CD4-positive, alpha-beta T cell treated with Interleukin-17A for 1 hour (primary cell): ENCODE results near the gene CSE1L.
"Not testable (repeated sequence)": the region's sequence is repeated elsewhere in the genome, so short reads cannot be mapped to it uniquely, and the experiment has no call there.

ENCODE experiments used
- DNase-seq: peaks from one replicate; pipeline ENCODE4 v3.0.0-alpha.2; 2020

The CSE1L gene

DNA sequence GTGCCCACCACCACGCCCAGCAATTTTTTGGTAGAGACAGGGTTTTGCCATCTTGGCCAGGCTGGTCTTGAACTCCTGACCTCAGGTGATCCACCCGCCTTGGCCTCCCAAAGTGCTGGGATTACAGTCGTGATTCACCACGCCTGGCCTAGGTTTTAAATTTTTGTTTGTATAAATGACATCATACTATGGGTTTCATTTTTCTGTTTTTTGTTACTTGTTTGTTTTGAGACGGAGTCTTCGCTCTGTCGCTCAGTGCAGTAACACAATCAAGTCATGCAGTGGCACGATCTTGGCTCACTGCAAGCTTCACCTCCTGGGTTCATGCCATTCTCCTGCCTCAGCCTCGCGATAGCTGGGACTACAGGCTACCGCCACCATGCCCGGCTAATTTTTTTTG, 36.2 kb downstream of the CSE1L start:
- not testable (repeated sequence) for DNase-seq

GRCh38 chr20:49091104-49091503, 45.0 kb downstream of the CSE1L start:
- DNase-seq = no peak

GRCh38 chr20:49091762-49092161, 45.6 kb downstream of the CSE1L start:
- no peak for DNase-seq

DNA sequence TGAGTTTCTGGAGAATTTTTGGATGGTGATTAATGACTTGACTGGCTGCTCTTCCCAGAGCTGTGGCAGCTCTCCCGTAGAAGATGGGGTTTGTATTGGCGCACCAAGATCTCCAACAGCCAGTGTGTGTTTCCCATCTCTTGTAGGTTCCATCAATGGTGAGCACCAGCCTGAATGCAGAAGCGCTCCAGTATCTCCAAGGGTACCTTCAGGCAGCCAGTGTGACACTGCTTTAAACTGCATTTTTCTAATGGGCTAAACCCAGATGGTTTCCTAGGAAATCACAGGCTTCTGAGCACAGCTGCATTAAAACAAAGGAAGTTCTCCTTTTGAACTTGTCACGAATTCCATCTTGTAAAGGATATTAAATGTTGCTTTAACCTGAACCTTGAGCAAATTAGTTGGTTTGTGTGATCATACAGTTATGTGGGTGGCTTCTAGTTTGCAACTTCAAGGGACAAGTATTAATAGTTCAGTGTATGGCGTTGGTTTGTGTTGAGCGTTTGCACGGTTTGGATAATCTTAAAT, 50.2 kb downstream of the CSE1L start:
- DNase-seq = no peak

DNA sequence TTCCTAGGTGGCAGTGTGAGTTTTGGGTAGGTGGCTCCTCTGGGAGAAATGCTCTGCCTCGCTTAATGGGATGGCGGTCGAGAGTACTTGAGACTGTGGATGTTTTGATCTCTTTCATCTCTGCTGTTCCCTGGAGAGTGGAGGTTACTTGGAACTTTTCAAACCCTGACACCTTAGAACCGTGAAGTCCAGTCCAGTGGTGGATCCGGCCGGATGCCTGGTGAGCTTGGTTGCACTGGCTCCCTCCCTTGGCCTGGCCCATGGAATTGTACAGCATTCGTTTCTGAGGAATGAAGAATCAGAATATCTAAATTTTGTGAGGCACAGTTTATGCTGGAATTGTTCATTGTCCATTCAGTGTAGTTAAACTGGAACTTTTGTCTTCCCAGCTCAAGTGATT, 51.0 kb downstream of the CSE1L start:
- DNase-seq = no peak

DNA sequence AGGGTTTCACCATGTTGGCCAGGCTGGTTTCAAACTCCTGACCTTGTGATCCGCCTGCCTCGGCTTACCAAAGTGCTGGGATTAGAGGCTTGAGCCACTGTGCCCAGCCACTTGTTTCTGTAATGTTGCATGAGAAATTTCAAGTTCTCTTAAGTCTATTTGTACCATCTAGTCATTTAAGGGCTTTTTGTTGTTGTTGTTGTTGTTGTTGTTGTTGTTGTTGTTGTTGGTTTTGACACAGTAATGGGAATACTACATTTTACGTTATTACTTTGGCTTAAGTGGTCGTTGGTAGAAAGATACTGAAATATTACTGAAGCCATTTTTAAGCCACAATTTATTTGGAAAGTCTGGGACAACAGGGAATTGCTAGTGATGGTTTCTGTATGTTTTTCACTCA, 52.0 kb downstream of the CSE1L start:
- no peak for DNase-seq

GRCh38 chr20:49099011-49099410, 52.9 kb downstream of the CSE1L start:
- DNase-seq = no peak

DNA sequence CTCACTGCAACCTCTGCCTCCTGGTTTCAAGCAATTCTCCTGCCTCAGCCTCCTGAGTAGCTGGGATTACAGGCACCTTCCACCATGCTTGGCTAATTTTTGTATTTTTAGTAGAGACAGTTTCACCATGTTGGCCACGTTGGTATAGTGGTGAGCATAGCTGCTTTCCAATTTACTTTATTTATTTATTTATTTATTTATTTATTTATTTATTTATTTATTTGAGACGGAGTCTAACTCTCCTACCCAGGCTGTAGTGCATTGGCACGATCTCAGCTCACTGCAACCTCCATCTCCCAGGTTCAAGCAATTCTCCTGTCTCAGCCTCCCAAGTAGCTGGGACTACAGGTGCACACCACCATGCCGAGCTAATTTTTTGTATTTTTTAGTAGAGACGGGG, 54.2 kb downstream of the CSE1L start:
- not testable (repeated sequence) for DNase-seq

DNA sequence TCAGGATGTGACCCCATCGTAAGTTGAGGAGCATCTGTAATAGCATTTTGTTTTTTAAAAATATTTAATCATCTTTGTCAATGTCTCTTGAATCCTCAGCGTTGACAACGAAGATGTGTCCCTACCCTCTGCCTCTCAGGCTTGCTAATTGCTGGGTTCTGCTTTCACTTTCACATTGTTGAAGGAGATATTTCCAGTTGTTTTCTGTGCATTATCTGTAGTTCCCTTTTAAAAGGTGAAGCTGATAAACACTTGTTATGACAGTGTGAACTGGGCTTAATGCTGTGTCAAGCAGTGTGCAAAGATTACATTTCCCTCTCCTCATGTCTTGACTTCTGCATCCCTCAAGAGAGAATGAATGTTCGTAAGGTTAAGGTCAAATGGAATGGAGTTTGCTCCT, 54.9 kb downstream of the CSE1L start:
- no peak for DNase-seq

- DNase-seq = no peak
These were observed 56.9 kb downstream of the CSE1L start for GRCh38 chr20:49103019-49103418.

- DNase-seq = no peak
These were observed 57.7 kb downstream of the CSE1L start for GRCh38 chr20:49103647-49104364.

DNA sequence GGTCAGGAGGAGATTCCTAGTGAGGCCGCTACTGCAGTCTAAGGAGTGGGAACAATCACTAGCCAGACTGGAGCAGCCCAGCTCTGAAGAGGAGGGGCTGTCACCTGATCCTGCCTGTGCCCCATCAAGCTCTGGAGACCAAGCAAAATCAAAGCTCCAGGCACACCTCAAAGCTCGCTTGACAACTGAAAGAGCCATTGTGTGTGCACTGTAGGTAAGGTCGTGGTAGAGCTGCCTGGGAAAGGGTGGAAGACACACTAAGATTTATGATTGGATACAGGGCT, 58.2 kb downstream of the CSE1L start:
- DNase-seq = no peak

- not testable (repeated sequence) for DNase-seq
These were observed 59.0 kb downstream of the CSE1L start for GRCh38 chr20:49104979-49105547.

GRCh38 chr20:49106328-49106727, 60.2 kb downstream of the CSE1L start:
- no peak for DNase-seq

DNA sequence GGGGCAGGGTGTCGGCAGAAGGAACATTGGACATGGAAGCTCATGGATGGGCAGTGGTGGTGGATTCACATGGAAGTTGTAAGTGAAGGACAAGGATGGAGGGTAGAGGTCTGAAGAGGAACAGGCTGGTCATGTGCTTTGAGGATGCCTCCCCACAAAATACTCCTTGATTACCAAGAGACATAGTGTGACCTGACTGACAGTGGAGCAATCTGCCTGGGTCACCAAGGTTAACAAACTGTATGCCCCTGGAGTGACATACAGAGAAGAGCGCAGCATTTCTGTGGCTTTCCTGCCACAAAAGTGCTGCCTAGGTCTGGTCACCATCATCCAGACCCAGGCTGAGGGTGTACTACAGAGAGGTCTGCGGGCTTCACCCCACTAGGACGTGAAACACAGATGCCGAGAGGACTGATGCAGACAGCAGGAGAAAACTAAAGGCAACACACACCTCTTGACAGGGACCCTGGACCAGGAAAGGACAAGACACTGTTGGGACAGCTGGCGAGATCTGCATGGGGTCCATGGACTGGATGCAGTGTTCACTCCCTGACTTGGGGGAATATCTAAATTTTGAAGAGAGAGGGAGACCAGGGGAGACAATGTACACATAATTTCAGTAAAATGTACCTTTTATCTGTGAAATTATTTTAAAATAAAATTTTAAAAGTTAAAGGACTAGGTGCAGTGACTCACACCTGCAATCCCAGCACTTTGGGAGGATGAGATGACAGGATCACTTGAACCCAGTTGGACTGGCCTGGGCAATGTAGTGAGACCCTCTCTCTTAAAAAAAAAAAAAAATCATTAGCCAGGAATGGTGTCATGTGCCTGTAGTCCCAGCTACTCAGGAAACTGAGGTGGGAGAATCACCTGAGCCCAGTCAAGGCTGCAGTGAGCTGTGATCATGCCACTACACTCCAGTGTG, 64.9 kb downstream of the CSE1L start:
- no peak for DNase-seq

DNA sequence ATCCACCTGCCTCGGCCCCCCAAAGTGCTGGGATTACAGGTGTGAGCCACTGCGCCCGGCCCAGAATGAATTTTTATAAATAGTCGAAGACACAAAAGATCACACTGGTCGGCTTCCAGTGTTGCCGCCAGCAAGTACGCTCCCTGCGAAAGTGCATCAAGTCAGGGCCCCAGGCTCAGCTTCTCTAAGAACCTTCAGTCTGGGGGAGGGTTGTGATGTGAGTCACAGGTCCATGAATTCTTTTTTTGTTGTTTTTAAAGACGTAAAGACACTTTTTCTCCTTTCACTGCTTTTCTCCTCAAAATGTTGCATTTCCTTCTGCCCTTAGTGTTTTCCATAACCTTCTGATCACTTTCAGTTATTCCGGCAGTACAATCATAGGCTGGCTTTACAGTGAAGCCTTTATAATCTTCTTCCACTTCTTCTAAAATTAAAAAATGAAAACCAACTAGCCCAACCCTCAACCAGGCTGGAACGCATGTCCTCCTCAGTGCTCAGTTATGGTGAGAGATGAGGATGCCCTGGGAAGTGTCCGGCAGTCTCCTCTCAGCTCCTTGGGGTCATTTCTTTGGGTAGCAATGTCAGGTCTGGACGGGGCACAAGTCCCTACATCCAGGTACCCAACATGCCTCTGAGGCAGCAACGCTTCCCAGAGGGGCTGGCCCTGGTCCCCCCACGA, 66.6 kb downstream of the CSE1L start:
- no peak for DNase-seq

- no peak for DNase-seq
These were observed 69.5 kb downstream of the CSE1L start for GRCh38 chr20:49115564-49115963.

- no peak for DNase-seq
These were observed 72.2 kb downstream of the CSE1L start for GRCh38 chr20:49118307-49118706.

DNA sequence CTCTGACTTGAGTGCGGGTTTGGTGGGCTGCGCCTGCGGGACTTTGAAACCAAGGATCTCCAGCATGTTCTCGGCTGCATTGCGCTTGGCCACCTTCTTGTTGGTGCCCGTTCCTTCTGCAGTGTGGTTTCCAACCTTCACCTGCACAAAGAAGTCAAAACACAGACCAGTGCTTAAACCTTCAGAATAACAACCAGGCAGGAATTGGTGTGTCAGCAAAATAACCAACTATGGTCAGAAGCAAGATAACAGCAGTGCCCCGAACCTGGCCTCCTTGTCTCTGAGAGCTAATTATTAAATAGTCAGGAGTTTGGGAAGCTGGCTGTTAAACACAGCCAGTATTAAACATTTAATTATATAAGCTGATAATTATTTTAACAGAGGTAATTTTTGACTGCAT, 73.9 kb downstream of the CSE1L start:
- DNase-seq = no peak

GRCh38 chr20:49122920-49123319, 76.8 kb downstream of the CSE1L start:
- no peak for DNase-seq

- DNase-seq = no peak
These were observed 77.9 kb downstream of the CSE1L start for GRCh38 chr20:49123982-49124381.

DNA sequence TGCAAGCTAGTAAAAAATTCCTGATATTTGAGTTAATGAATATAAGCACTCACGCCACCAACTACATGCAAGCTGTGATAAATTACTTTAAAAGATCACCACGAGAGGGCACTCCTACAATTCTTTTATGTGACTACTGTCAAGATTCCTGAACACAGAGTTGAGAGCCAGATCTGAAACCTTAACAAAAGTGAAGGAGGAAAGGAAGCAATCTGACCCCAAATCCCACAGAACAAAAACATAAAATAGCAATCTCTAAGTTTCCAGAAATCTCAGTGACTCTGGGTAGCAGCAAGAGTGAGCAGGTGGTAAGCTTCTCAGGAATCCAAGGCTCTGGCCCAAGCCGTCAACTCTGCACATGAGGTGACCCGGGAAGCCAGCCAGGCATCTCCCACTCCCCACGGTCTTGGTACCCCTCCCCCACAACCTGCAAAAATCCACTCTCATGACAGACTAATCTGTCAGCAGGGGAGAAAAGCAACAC, 86.9 kb downstream of the CSE1L start:
- DNase-seq = peak; percentile 75

GRCh38 chr20:49133571-49133970, 87.5 kb downstream of the CSE1L start:
- no peak for DNase-seq
